T47D (cell line): Measurements from ENCODE around the gene CLCN1.

Experiments used
- DNase-seq, 2 experiments: peaks; one replicate each; pipeline versions ENCODE4 v3.0.0 to v3.0.0-alpha.2; 2011 to 2012; ENCODE audit warnings: low read depth in 1 of 2, low spot score in 1 of 2
- JUND ChIP-seq: IDR thresholded peaks from 2 replicates; pipeline ENCODE4 v1.6.1; 2012; ENCODE audit warnings: low read depth
- in situ Hi-C: cut with HindIII; loops from 2 replicates; pipeline ENCODE4 v1.10.0; 2016; ENCODE audit warnings: low sequenced_read_pairs, low pct_unique_long_range_greater_than_20kb

CLCN1 gene

GRCh38 chr7:143352531-143353002 is 36.7 kb downstream of the CLCN1 start:
- in situ Hi-C loops = no loop called here
- no peak for TF ChIP-seq JUND
- no peak for DNase-seq

GRCh38 chr7:143354376-143354775 is 38.5 kb downstream of the CLCN1 start:
- in situ Hi-C loops = no loop called here
- no peak for TF ChIP-seq JUND
- no peak for DNase-seq

- in situ Hi-C loops = no loop called here
- no peak for TF ChIP-seq JUND
- DNase-seq = no peak
Observed at GRCh38 chr7:143354965-143355364, 39.1 kb downstream of the CLCN1 start.

GRCh38 chr7:143355450-143356385 is 39.8 kb downstream of the CLCN1 start:
- DNase-seq = no peak
- no peak for TF ChIP-seq JUND
- in situ Hi-C loops = no loop called here

- no peak for DNase-seq
- TF ChIP-seq JUND = no peak
- in situ Hi-C loops = no loop called here
Observed at GRCh38 chr7:143356414-143357050, 40.6 kb downstream of the CLCN1 start.

- DNase-seq = no peak
- in situ Hi-C loops = no loop called here
- TF ChIP-seq JUND = no peak
Observed at GRCh38 chr7:143358626-143359025, 42.7 kb downstream of the CLCN1 start.

GRCh38 chr7:143359771-143360353 is 44.0 kb downstream of the CLCN1 start:
- DNase-seq = no peak
- no peak for TF ChIP-seq JUND
- in situ Hi-C loops = no loop called here

GRCh38 chr7:143360788-143361551 is 45.1 kb downstream of the CLCN1 start:
- no peak for TF ChIP-seq JUND
- no peak for DNase-seq
- in situ Hi-C loops = no loop called here

- no peak for DNase-seq
- in situ Hi-C loops = no loop called here
- TF ChIP-seq JUND = no peak
Observed at GRCh38 chr7:143361552-143362130, 45.7 kb downstream of the CLCN1 start.

GRCh38 chr7:143362131-143363015 is 46.5 kb downstream of the CLCN1 start, which contains the start of gene FAM131B:
Gene FAM131B (minus strand): TSS chr7:143362713. CDS start chr7:143362603, 110 bp downstream.
- in situ Hi-C loops = no loop called here
- DNase-seq = no peak
- no peak for TF ChIP-seq JUND
